SK-MEL-5 (cell line): ENCODE data around the gene TMEM117. TPM values are rescaled to one million over a fixed set of nuclear protein-coding genes. Genes with fewer than 3 reads are reported as not detected.

Experiments
- DNase-seq: peaks from one replicate; pipeline ENCODE4 v3.0.0-alpha.2; 2016; ENCODE audit warnings: low read depth, low spot score
- in situ Hi-C: cut with HindIII; loops from 2 replicates; pipeline ENCODE4 v1.10.0; 2016; ENCODE audit warnings: low sequenced_read_pairs, high pct_unique_total_duplicates, low pct_unique_long_range_greater_than_20kb
- total RNA-seq: library from RNA; depleted of rRNA; stranded (reverse); fragments of >200 nt; shearing (Covaris generic); gene quantifications from 2 replicates; pipeline ENCODE4 v1.2.3, GENCODE V29; 2014

Gene TMEM117
- total RNA-seq, 1 experiment from 2014 or later, result 62.6 TPM

DNA sequence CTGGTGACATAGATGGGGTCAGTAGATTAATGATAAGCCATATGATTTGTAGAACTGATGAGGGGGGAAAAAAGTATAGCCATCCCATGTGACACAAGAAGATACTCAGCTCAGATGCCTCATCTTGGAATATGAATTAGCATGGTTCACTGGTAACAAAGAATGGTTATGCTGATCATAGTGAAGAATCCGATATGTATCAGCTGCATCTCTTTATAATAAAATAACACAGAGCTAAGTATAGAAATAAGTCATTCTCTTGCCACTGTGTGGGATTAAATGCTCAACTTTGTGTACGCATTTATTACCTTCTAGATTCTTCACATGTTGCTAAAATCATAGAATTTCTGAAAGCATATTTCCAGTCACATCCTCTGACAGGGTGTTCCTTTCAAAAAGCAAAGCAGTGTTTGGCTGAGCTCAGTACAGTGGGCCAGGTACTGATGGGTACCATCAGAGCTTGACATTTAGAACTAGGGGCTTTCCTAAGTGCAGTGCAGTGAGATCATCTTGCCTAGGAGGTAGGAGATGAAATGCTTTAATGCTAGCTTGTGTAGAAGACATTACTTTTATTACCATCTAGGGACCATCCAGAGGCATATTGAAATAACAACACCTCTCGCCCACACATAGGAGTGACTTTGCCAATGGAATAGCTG, 256.2 kb downstream of the TMEM117 start:
- in situ Hi-C loops, result no loop called here

DNA sequence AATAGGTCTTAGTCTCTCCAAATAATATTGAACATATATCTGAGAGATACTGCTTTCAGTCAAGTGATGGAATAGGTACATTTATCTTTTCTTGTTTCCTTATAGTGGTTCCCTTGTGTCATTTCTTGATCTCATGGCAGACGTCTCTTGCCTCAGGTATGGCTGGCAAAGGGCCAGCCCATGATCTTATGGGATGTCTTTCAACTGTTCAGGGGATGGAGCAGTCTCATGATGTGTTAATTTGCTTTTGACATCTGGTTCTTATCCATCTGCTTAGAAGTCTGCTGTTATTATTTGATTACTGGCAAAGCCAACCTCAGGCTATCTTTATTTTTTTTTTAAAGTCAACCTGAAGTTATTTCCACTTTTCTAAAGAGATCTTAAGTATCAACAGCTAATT, 262.9 kb downstream of the TMEM117 start:
- in situ Hi-C loops, result no loop called here

More for the DNA sequence above, 256.2 kb downstream of the TMEM117 start:
- DNase-seq, result no peak

DNA sequence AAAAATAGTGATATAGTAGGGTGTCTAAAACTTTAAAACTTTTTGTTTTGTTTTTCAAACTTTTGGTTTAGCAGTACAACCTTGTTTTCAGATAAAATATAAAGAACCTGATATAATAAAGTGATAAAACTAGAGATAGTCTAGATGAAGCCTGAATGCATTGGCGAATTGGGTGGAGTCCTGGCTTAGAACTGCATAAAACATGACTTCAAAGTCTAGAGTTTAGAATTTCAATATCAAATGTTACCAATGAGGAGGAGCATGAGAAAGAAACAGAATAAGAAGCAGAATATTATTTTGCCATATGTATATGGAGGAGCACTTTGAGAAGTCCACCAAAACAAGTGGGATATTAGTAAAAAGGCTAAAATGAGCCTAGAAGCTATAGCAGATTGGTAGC, 263.6 kb downstream of the TMEM117 start:
- in situ Hi-C loops, result no loop called here
- DNase-seq, result no peak

More for the DNA sequence above, 262.9 kb downstream of the TMEM117 start:
- DNase-seq, result no peak

- no peak for DNase-seq
- in situ Hi-C loops, result no loop called here
Observed at GRCh38 chr12:44100264-44100663, 264.4 kb downstream of the TMEM117 start.

DNA sequence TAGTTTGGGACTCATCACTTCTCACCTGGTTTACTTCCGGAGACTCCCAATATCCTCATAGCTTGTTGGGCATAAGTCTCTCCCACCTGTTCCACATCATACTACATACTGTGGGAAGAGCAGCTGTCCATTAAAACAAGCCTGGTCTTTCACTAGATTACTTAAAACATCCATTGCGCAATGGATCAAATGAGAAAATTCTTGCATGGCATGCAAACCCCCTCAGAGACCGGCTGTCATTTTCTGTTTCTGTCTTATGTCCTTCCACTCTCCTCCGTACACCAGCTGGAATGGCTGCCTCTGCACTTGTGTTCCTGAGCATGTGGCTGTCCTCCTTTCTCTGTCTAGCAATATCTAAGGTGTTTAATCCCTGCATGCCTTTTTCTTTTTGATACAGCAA, 265.6 kb downstream of the TMEM117 start:
- DNase-seq, result no peak
- in situ Hi-C loops, result no loop called here

DNA sequence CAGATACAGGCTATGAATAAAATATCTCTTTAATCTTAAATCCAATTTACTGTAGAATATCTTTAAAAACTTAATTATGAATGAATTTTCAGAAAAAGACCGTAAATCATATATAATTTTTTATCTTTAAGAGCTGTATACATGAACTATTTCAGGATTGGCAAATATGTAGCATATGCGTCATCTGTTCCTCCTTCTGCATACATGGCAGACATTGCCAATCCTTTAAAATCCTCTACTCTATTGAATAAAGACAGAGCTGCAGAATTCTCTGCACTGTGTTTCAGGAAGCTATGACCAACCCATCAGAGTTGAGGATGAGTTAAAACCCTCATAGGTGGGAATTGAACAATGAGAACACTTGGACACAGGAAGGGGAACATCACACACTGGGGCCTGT, 279.0 kb downstream of the TMEM117 start:
- in situ Hi-C loops, result no loop called here
- DNase-seq, result no peak

GRCh38 chr12:44117337-44117736, 281.5 kb downstream of the TMEM117 start:
- DNase-seq, result no peak
- in situ Hi-C loops, result no loop called here

- in situ Hi-C loops, result no loop called here
- DNase-seq, result no peak
Observed at GRCh38 chr12:44118946-44119345, 283.1 kb downstream of the TMEM117 start.

DNA sequence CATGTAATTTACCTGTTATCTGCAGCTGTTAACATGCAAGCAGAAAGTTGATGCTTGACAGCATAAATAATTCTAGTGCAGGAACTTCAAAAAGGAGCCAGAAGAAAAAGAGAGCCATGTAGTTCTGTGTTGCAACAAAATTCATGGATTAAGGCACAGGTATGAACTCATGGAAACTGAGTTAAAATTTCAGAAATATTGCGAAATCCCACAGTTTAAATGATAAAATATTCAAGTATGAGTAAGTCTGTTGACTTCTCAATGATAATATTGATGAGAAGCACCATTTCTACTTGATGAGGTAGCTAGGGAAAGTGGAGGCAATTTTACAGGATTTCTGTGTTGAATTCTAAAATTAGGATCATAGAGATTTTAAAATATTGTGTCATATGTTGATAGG, 290.9 kb downstream of the TMEM117 start:
- in situ Hi-C loops, result no loop called here
- DNase-seq, result no peak

GRCh38 chr12:44127966-44128710, 292.3 kb downstream of the TMEM117 start:
- in situ Hi-C loops, result no loop called here
- no peak for DNase-seq

GRCh38 chr12:44143175-44143574, 307.3 kb downstream of the TMEM117 start:
- no peak for DNase-seq
- in situ Hi-C loops, result no loop called here

GRCh38 chr12:44148936-44149335, 313.1 kb downstream of the TMEM117 start:
- peak; percentile 14 for DNase-seq
- in situ Hi-C loops, result no loop called here

- in situ Hi-C loops, result no loop called here
- DNase-seq, result no peak
Observed at GRCh38 chr12:44154128-44154527, 318.2 kb downstream of the TMEM117 start.

GRCh38 chr12:44155358-44155757, 319.5 kb downstream of the TMEM117 start:
- in situ Hi-C loops, result no loop called here

GRCh38 chr12:44157359-44157758, 321.5 kb downstream of the TMEM117 start:
- in situ Hi-C loops, result no loop called here
- DNase-seq, result no peak

More at GRCh38 chr12:44155358-44155757, 319.5 kb downstream of the TMEM117 start:
- DNase-seq, result no peak

DNA sequence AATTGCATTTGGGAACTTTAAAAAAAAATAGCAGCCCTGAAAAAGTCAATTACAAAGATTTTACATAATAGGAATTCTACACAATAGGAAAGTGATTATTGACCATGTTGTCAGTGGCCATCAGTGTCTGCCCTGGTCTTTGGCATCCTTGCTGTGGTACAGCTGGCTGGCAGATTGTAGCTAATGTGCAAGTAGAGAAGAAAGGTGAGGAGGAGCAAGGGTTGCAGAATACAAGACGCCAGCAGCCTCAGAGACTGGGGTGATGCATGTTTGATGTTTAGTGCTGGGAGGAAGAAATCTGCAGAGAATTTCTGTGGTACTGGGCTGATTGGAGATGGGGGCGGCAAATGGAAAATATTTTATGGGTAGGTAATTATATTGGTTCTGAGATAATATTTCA, 322.9 kb downstream of the TMEM117 start:
- in situ Hi-C loops, result no loop called here
- DNase-seq, result no peak

- in situ Hi-C loops, result no loop called here
Observed at GRCh38 chr12:44159216-44159615, 323.3 kb downstream of the TMEM117 start.

GRCh38 chr12:44159862-44160261, 324.0 kb downstream of the TMEM117 start:
- in situ Hi-C loops, result no loop called here

More at GRCh38 chr12:44159216-44159615, 323.3 kb downstream of the TMEM117 start:
- DNase-seq, result no peak

DNA sequence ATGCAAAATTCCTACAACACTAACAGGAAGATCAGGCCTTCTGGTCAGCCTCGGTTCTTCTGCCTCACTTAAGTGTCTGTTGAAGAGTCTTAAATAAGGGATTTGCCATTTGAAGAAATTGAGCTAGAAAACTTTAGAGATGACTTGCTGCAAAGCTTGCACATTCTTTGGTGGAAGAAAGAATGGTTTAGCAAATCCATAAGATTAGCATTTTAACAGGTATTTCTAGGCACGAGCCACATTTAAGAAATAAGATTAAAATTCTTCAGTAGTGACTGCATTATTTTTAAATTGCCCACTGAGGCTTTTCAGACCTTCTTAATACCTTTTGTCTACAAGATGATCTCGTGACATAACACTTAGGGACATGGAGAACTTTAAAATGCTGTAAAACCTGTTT, 327.1 kb downstream of the TMEM117 start:
- in situ Hi-C loops, result no loop called here
- DNase-seq, result no peak

More at GRCh38 chr12:44159862-44160261, 324.0 kb downstream of the TMEM117 start:
- no peak for DNase-seq
